Cardiac muscle cell (in vitro differentiated cells and primary cell): ENCODE measurements around the gene GPN2. TPM values are rescaled to one million over a fixed set of nuclear protein-coding genes. Genes with fewer than 3 reads are reported as not detected.
"Not testable (repeated sequence)": the region's sequence is repeated elsewhere in the genome, so short reads cannot be mapped to it uniquely, and the experiment has no call there.

Experiments
- DNase-seq, 2 donors: peaks; one replicate each; pipeline versions ENCODE4 v3.0.0 to v3.0.0-alpha.2; 2010 to 2017; ENCODE audit warnings: low read depth in 1 of 2, low spot score in 1 of 2
- H3K27ac ChIP-seq: fragments of 200-600 bp; sonication (generic); 2 replicates; pipeline ENCODE4 v1.5.1; 2016
- H3K27me3 ChIP-seq: fragments of 200-600 bp; sonication (generic); 2 replicates; pipeline ENCODE4 v1.6.0; 2016; ENCODE audit warnings: control low read depth
- H3K36me3 ChIP-seq: fragments of 200-600 bp; sonication (generic); 2 replicates; pipeline ENCODE4 v1.5.1; 2016; ENCODE audit warnings: control low read depth
- H3K4me1 ChIP-seq: fragments of 200-600 bp; sonication (generic); 2 replicates; pipeline ENCODE4 v1.8.1; 2017; ENCODE audit warnings: low read depth, mild to moderate bottlenecking, mixed run types
- H3K4me3 ChIP-seq: fragments of 200-600 bp; sonication (generic); 2 replicates; pipeline ENCODE4 v1.5.1; 2016; ENCODE audit warnings: mild to moderate bottlenecking
- H3K9me3 ChIP-seq: fragments of 200-600 bp; sonication (generic); 2 replicates; pipeline ENCODE4 v1.5.1; 2017; ENCODE audit warnings: low read depth, mild to moderate bottlenecking, control low read depth
- polyA plus RNA-seq: library from polyadenylated mRNA; unstranded; fragments of >200 nt; fragmentation: Nextera tagmentation; extraction: Ambion mirVana; gene quantifications from 2 replicates; pipeline ENCODE4 v1.2.1, GENCODE V29; 2016
- total RNA-seq: library from RNA; depleted of rRNA; stranded (reverse); fragments of >200 nt; gene quantifications from 2 replicates; pipeline ENCODE4 v1.2.3, GENCODE V29; 2016
- TF ChIP-seq, protein P1 (sequence below): IDR thresholded peaks from 2 replicates; pipeline ENCODE4 v1.5.1; 2012; ENCODE audit warnings: low read depth, mild to moderate bottlenecking, low read length

The GPN2 gene
- total and polyA plus RNA-seq, 2 experiments from 2014 or later = 18.4 to 32.2 TPM

DNA sequence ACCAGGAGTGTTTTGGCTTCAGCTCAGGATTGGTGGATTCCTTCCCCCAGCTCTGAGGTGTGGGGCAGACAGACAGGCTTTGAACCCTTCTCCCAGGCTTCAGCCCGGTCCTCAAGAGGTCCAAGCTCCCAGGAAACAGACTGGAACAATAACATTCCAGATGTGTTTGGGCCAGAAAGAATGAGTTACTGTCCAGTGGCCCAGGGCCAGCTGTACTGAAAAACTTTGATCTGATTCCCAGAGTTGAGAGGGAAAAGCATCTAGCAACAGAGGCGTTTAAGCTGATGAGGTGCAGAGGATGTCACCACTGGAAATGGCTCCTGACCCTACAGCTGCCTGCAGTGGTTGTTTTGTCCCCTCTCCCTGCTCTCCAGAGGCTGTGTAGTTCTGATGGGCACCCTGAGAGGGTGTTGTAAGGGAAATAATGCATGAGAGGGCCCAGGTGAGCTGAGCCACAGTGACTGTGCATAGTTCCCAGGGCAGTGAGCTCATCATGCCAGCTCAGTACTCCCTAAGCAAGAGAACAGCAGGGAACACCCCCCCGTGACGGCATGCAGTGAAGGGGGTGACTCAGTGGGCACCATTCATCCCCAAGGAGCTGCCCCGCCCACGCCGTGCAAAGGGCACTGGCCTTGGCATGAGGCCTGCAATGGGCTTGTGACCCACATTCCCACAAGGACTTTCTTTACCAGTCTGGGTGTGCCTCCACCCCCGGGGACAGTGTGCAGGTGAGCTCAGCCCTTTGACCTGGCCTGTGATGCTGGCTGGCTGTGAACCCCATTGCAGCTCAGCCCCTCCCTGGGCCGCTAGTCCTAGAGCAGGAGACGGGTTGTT is 40.9 kb downstream of the GPN2 start:
- H3K27ac ChIP-seq = no peak overlapping the region
- DNase-seq = peak in 1 of 2 donors; percentile 48
- peaks cover 35% of the 10 kb centered on the region for H3K36me3 ChIP-seq
- no peaks in the 10 kb centered on the region for H3K27me3 ChIP-seq
- no peaks in the 10 kb centered on the region for H3K4me1 ChIP-seq
- H3K4me3 ChIP-seq = no peak overlapping the region
- no peaks in the 10 kb centered on the region for H3K9me3 ChIP-seq
- TF ChIP-seq, protein P1, sequence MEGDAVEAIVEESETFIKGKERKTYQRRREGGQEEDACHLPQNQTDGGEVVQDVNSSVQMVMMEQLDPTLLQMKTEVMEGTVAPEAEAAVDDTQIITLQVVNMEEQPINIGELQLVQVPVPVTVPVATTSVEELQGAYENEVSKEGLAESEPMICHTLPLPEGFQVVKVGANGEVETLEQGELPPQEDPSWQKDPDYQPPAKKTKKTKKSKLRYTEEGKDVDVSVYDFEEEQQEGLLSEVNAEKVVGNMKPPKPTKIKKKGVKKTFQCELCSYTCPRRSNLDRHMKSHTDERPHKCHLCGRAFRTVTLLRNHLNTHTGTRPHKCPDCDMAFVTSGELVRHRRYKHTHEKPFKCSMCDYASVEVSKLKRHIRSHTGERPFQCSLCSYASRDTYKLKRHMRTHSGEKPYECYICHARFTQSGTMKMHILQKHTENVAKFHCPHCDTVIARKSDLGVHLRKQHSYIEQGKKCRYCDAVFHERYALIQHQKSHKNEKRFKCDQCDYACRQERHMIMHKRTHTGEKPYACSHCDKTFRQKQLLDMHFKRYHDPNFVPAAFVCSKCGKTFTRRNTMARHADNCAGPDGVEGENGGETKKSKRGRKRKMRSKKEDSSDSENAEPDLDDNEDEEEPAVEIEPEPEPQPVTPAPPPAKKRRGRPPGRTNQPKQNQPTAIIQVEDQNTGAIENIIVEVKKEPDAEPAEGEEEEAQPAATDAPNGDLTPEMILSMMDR = no peak

DNA sequence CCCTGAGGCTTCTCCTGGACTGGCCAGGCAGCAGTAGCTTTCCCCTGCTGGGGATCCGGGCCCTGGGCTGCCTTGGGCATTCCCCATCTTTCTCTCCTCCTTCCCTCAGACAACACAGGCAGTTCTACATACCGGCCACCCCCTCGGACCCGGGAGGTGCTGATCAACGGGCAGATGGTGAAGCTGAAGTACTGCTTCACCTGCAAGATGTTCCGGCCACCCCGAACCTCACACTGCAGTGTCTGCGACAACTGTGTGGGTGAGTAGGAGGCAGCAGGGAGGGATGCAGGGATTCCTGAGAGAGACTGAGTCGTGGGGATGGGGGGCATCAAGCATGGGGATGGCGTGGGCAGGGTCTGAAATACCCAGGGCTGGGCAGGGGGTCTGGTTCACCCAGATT is 41.6 kb downstream of the GPN2 start:
- peaks cover 32% of the 10 kb centered on the region for H3K36me3 ChIP-seq

DNA sequence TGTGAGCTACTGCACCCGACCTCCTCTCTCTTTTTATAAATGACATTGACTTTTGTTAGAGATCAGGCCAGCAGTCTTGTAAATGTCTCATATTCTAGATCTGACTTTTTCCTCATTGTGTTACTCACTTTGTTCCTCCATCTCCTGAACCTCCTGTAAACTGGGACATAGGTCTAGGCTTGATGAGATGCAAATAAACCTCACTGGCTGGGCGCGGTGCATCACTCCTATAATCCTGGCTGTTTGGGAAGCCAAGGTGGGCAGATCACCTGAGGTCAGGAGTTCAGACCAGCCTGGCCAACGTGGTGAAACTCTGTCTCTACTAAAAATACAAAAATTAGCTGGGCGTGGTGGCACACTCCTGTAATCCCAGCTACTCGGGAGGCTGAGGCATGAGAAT is 42.3 kb downstream of the GPN2 start:
- not testable (repeated sequence) for H3K9me3 ChIP-seq, H3K27me3 ChIP-seq, DNase-seq, H3K27ac ChIP-seq, H3K4me3 ChIP-seq, H3K4me1 ChIP-seq
- peaks cover 29% of the 10 kb centered on the region for H3K36me3 ChIP-seq

More for the DNA sequence above, 41.6 kb downstream of the GPN2 start:
- Histone ChIP-seq H3K27me3 (no peaks in the 10 kb centered on the region), H3K4me3 (no peak overlapping the region), H3K9me3 (no peaks in the 10 kb centered on the region), H3K4me1 (no peaks in the 10 kb centered on the region), H3K27ac (no peak overlapping the region)
- TF ChIP-seq, protein P1 = no peak
- DNase-seq = no peak

DNA sequence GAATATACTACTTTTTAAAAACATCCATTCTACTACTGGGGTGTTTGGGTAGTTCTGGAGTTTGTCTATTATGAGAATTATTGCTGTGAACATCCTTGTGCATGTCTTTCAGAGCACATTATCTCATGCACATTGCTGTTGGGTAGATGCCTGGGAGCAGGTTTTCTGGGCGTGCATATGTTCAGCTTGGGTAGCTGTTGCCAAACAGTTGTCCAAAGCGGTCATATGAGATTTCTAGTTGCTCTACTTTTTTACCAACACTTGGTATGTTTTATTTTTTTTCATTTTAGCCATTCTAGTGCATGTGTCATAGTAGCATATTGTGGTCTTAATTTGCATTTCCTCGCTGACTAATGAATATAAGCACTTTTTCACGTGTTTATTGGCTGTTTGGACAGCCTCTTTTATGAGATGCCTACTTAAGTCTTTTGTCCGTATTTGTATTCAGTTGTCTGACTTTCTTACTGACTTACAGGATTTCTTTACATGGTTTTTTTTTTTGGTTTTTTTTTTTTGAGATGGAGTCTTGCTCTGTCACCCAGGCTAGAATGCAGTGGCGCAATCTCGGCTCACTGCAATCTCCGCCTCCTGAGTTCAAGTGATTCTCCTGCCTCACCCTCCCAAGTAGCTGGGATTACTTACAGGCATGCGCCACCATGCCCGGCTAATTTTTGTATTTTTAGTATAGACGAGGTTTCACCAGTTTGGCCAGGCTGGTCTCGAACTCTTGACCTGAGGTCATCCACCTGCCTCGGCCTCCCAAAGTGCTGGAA is 45.5 kb downstream of the GPN2 start:
- H3K36me3 ChIP-seq = peaks cover 16% of the 10 kb centered on the region
- DNase-seq = no peak
- TF ChIP-seq, protein P1 = no peak
- H3K4me3 ChIP-seq = no peak overlapping the region
- no peak overlapping the region for H3K27ac ChIP-seq
- H3K4me1 ChIP-seq = no peaks in the 10 kb centered on the region
- no peaks in the 10 kb centered on the region for H3K27me3 ChIP-seq
- H3K9me3 ChIP-seq = no peaks in the 10 kb centered on the region

DNA sequence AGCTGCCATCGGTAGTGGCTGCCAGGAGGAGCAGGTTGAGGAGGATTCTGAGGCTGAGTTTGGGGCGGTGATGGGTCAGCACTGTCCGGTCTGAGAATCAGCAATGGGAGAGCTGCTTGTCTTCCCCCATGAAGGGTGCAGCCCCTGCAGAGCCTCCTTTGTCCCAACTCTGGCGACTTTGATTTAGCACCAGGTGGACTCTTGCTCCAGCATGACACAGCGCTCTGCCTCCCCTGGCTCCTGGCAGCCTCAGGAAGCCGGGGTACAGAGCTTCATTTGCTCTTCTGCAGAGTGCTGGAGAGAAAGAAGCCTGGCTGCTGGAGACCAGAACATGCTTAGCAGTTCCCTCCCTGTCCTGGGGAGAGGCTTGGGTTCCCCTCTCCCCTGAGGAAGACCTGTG is 50.3 kb downstream of the GPN2 start:
- TF ChIP-seq, protein P1 = no peak
- no peaks in the 10 kb centered on the region for H3K27me3 ChIP-seq
- DNase-seq = no peak
- no peaks in the 10 kb centered on the region for H3K4me1 ChIP-seq
- H3K27ac ChIP-seq = peak overlapping the region; percentile 79
- peaks cover 3% of the 10 kb centered on the region for H3K36me3 ChIP-seq
- no peaks in the 10 kb centered on the region for H3K9me3 ChIP-seq
- no peak overlapping the region for H3K4me3 ChIP-seq

DNA sequence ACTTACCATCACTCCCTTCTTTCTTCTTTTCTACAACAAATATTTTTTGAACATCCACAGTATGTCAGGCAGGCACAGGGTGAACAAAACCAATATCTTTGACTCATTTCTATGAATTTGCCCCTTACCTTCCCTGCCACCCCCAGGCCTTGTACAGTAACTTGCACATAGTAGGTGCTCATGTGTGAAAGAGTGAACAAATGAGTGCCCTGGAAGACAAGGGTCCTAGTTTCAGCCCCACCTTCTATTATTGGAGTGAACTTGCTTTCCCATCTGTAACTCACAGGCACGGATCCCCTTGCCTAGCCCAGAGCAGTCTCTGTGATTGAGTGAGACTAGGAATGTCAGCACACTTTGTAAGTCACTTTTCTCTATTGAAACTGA is 50.8 kb downstream of the GPN2 start:
- no peaks in the 10 kb centered on the region for H3K9me3 ChIP-seq
- peak overlapping the region; percentile 79 for H3K27ac ChIP-seq
- H3K27me3 ChIP-seq = no peaks in the 10 kb centered on the region
- TF ChIP-seq, protein P1 = no peak
- no peaks in the 10 kb centered on the region for H3K4me1 ChIP-seq
- no peak overlapping the region for H3K4me3 ChIP-seq
- peaks cover 5% of the 10 kb centered on the region for H3K36me3 ChIP-seq
- DNase-seq = no peak
